Hepatocyte (in vitro differentiated cells): ENCODE measurements around the gene VEGFB.

Source experiments
- EZH2 ChIP-seq: fragments of 200-600 bp; sonication (generic); IDR thresholded peaks from 2 replicates; pipeline ENCODE4 v1.6.1; 2016; ENCODE audit warnings: antibody characterized with exemption, mild to moderate bottlenecking, borderline replicate concordance
- EZH2phosphoT487 ChIP-seq: fragments of 200-600 bp; sonication (generic); IDR thresholded peaks from one replicate; pipeline ENCODE4 v1.6.1; 2018; ENCODE audit warnings: antibody characterized with exemption, mild to moderate bottlenecking, low read depth, moderate library complexity; ENCODE audit not compliant: unreplicated experiment, severe bottlenecking

GRCh38 chr11:64226507-64227051, 7.8 kb upstream of the VEGFB start:
- TF ChIP-seq EZH2phosphoT487 (no peak), EZH2 (no peak)
